Kidney (tissue), 14 donors: Measurements from ENCODE around the gene VTI1B. TPM values are rescaled to one million over a fixed set of nuclear protein-coding genes. Genes with fewer than 3 reads are reported as not detected.
"Not testable (repeated sequence)": the region's sequence is repeated elsewhere in the genome, so short reads cannot be mapped to it uniquely, and the experiment has no call there.

Experiments used
- DNase-seq, 5 donors: peaks; one replicate each; pipeline ENCODE4 v3.0.0-alpha.2; 2013 to 2020
- FAIRE-seq: peaks from 2 replicates; lab custom pipeline; 2012; peaks lifted over from hg19 to GRCh38; lab: Jason Lieb, UNC
- H3K27ac ChIP-seq, 2 donors: one replicate each; pipeline ENCODE4 v1.7.0; 2013; ENCODE audit warnings: low read depth in 2 of 2, low read length in 2 of 2, inconsistent platforms in 1 of 2
- H3K27me3 ChIP-seq: one replicate; pipeline ENCODE4 v1.7.1; 2013; ENCODE audit warnings: low read length, inconsistent platforms; ENCODE audit not compliant: control insufficient read depth, insufficient read depth
- H3K36me3 ChIP-seq, 3 donors: one replicate each; pipeline versions ENCODE4 v1.7.0 to v1.7.1; 2013; ENCODE audit warnings: low read length in 3 of 3, control low read depth in 1 of 3, inconsistent platforms in 1 of 3; ENCODE audit not compliant: insufficient read depth in 3 of 3, control insufficient read depth in 2 of 3
- H3K4me1 ChIP-seq, 3 donors: one replicate each; pipeline versions ENCODE4 v1.7.0 to v1.7.1; 2013; ENCODE audit warnings: low read length in 3 of 3, inconsistent platforms in 1 of 3, low read depth in 1 of 3; ENCODE audit not compliant: control insufficient read depth in 2 of 3, insufficient read depth in 2 of 3
- H3K4me3 ChIP-seq, 3 donors: one replicate each; pipeline versions ENCODE4 v1.7.0 to v1.8.1; 2013; ENCODE audit warnings: low read length in 3 of 3, control low read depth in 1 of 3, inconsistent platforms in 1 of 3
- H3K9ac ChIP-seq, 3 donors: one replicate each; pipeline versions ENCODE4 v1.7.0 to v1.7.1; 2013; ENCODE audit warnings: low read length in 3 of 3, control low read depth in 1 of 3, inconsistent platforms in 1 of 3
- H3K9me3 ChIP-seq, 3 donors: one replicate each; pipeline versions ENCODE4 v1.7.0 to v1.7.1; 2013; ENCODE audit warnings: low read length in 3 of 3, control low read depth in 1 of 3, inconsistent platforms in 1 of 3; ENCODE audit not compliant: control insufficient read depth in 2 of 3, insufficient read depth in 1 of 3
- intact Hi-C: fragments of 100-400 bp; cut with DNase I; formaldehyde crosslinking; loops from one replicate; pipeline ENCODE4 v1.11.1; 2022
- polyA plus RNA-seq: library from polyadenylated mRNA; stranded (reverse); fragments of 350-450 nt; fragmentation: Illumina TruSeq; extraction: RNeasy Lipid Tissue Mini Kit (QIAGEN cat#74804); gene quantifications from one replicate; pipeline ENCODE4 v1.2.3, GENCODE V29; 2014; ENCODE audit warnings: low read depth, low replicate concordance; ENCODE audit not compliant: insufficient read depth
- total RNA-seq: library from RNA; stranded (reverse); fragmentation: NEBNext Ultra II Directional; extraction: Animal tissue kit (Norgen Biotek cat#: 25700); gene quantifications from one replicate; pipeline ENCODE4 v1.2.1, GENCODE V29; 2021
- TF ChIP-seq, protein P1 (sequence below): IDR thresholded peaks from 3 replicates; pipeline ENCODE4 v1.5.1; 2012; ENCODE audit warnings: mild to moderate bottlenecking, moderate library complexity, borderline replicate concordance; ENCODE audit not compliant: insufficient read depth; ENCODE audit errors: extremely low read depth
- donor health status: control.
- donor health status: control.
- donor health status: control.
- donor health status: control.
- donor health status: control.
- donor health status: DM: yes; HTN: yes; CAD: no.
- donor health status: Normal renal cell carcinoma (clear cell type).

The VTI1B gene
- total and polyA plus RNA-seq, 2 donors from 2014 or later, result 110 to 211 TPM

DNA sequence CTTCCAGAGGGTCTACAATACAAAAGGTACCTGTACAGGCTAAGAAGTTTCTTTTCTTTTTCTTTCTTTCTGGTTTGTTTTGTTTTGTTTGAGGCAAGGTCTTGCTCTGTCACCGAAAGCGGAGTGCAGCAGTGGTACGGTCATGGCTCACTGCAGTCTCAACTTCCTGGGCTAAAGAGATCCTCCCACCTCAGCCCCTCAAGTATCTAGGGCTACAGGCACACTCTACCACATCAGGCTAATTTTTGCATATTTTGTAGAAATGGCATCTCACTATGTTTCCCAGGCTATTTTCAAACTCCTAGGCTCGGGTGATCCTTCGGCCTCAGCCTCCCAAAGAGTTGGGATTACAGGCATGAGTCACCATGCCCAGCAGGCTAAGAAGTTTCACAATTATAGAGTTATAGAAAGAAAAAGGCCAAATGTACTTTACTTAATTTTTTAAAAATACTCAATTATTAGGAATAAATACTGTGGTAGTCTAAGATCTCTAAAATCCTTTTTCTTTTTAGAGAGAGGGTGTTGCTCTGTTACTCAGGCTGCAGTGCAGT lies 71.4 kb downstream of the VTI1B start:
- H3K4me3 ChIP-seq, result no peak overlapping the region
- intact Hi-C loops, result no loop called here
- H3K36me3 ChIP-seq, result no peaks in the 10 kb centered on the region
- H3K9ac ChIP-seq, result no peak overlapping the region
- H3K4me1 ChIP-seq, result peaks cover 3 to 8% (median 7%) of the 10 kb centered on the region in 3 donors
- no peaks in the 10 kb centered on the region for H3K27me3 ChIP-seq
- H3K27ac ChIP-seq, result no peak overlapping the region
- H3K9me3 ChIP-seq, result no peaks in the 10 kb centered on the region
- FAIRE-seq (no peak), DNase-seq (peak in 3 of 5 donors; percentile 70 to 79 (median 78))
- TF ChIP-seq, protein P1, sequence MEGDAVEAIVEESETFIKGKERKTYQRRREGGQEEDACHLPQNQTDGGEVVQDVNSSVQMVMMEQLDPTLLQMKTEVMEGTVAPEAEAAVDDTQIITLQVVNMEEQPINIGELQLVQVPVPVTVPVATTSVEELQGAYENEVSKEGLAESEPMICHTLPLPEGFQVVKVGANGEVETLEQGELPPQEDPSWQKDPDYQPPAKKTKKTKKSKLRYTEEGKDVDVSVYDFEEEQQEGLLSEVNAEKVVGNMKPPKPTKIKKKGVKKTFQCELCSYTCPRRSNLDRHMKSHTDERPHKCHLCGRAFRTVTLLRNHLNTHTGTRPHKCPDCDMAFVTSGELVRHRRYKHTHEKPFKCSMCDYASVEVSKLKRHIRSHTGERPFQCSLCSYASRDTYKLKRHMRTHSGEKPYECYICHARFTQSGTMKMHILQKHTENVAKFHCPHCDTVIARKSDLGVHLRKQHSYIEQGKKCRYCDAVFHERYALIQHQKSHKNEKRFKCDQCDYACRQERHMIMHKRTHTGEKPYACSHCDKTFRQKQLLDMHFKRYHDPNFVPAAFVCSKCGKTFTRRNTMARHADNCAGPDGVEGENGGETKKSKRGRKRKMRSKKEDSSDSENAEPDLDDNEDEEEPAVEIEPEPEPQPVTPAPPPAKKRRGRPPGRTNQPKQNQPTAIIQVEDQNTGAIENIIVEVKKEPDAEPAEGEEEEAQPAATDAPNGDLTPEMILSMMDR, result no peak

DNA sequence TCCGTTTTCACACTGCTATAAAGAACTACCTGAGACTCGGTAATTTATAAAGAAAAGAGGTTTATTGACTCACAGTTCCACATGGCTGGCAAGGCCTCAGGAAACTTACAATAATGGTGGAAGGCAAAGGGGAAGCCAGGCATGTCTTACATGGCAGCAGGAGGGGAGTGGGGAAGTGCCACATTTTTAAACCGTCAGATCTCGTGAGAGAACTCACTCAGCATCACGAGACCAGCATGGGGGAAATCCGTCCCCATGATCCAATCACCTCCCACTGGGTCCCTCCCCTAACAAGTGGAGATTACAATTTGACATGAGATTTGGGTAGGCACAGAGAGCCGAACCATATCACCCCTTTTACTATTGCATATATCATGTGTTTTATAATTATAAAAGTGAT lies 72.4 kb downstream of the VTI1B start:
- Histone ChIP-seq H3K27me3 (no peaks in the 10 kb centered on the region), H3K4me1 (peaks cover 3 to 9% (median 8%) of the 10 kb centered on the region in 3 donors), H3K27ac (no peak overlapping the region), H3K36me3 (no peaks in the 10 kb centered on the region), H3K9ac (no peak overlapping the region), H3K4me3 (no peak overlapping the region), H3K9me3 (no peaks in the 10 kb centered on the region)
- FAIRE-seq, result no peak
- TF ChIP-seq, protein P1, result no peak
- intact Hi-C loops, result no loop called here
- DNase-seq, result no peak

DNA sequence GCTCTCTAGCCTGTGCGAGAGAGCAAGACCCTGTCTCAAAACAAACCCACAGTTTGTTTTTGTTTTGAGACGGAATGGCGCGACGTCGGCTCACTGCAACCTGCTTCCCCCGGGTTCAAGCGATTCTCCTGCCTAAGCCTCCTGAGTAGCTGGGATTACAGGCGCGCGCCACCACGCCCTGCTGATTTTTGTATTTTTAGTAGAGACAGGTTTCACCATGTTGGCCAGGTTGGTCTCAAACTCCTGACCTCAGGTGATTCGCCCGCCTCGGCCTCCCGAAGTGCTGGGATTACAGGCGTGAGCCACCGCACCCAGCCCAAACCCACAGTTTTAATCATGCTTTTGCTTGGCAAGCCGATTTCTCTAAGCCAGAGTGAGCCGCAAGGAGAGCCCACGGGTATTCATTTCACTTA lies 73.9 kb downstream of the VTI1B start:
- peak overlapping the region; percentile 85 to 95 (median 90) for H3K4me3 ChIP-seq
- H3K27me3 ChIP-seq, H3K4me1 ChIP-seq, H3K36me3 ChIP-seq, intact Hi-C loops, DNase-seq, H3K9me3 ChIP-seq, FAIRE-seq: not testable (repeated sequence)
- peak overlapping the region in 2 of 3 donors; percentile 46 to 75 for H3K9ac ChIP-seq
- peak overlapping the region; percentile 92 to 95 for H3K27ac ChIP-seq

DNA sequence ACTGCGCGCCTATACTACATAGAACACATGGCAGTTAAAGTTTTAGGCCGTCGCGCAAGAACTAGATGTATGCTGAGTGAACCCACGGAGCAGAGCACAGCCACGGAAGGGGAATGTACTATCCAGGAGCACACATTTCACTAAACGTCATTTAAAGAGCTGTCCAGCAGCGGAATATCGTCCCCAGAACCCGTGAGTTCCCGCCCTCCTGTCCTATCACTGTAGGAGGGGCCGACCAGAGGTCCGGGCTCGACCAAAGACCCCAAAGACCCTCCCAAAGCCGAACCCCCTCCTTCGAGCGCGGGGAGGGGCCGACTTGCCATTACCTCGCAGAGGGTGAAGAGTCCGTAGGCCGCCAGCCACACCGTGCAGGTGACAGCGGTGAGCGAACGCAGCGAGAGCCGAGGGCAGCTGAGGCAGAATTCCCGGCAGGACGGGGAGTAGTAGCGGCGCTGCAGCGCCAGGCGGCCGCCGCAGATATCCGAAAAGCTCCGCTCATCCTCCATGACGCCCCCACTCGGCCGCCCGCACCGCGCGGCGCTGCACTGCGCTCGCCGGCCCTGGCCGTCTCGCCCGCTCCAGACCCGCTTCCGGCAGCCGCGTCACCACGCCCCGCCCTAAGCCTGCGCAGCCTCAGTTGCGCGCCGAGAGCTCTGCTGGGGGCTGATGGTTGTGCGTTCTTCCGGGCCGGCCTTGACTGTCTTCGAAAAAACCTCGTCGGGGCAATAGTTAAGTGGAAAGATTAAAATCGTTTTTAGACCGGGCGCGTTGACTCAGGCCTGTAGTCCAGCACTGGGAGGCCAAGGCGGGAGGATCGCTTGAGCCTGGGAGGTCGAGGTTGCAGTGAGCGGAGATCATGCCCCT lies 74.5 kb downstream of the VTI1B start, which contains the start of gene PIGH:
Gene PIGH (minus strand): TSS at position 571 of the 864 bp plus-strand sequence. CDS start 65 bp downstream, at position 506.
- TF ChIP-seq, protein P1, result peak; percentile 36
- intact Hi-C loops, result no loop called here
- no peak for FAIRE-seq
- Histone ChIP-seq H3K36me3 (no peaks in the 10 kb centered on the region), H3K27ac (peak within 1 kb of the TSS; percentile 92 to 95), H3K27me3 (no peaks in the 10 kb centered on the region), H3K9me3 (no peaks in the 10 kb centered on the region), H3K9ac (peak within 1 kb of the TSS; percentile 75 to 98 (median 83)), H3K4me3 (peak within 1 kb of the TSS; percentile 85 to 95 (median 90)), H3K4me1 (peaks cover 3 to 9% (median 8%) of the 10 kb centered on the region in 3 donors)
- DNase-seq, result peak; percentile 91 to 96 (median 94)
